CD4-positive, alpha-beta T cell treated with Interleukin-10 for 1 hour (primary cell): ENCODE measurements around the gene PBRM1.

Experiments used
- DNase-seq: peaks from one replicate; pipeline ENCODE4 v3.0.0-alpha.2; 2020

Gene PBRM1

GRCh38 chr3:52521881-52522650, 163.6 kb downstream of the PBRM1 start:
- DNase-seq = no peak

GRCh38 chr3:52521488-52521824, 164.3 kb downstream of the PBRM1 start:
- DNase-seq = no peak

- no peak for DNase-seq
Observed at GRCh38 chr3:52520716-52521487, 164.8 kb downstream of the PBRM1 start.

- DNase-seq = no peak
Observed at GRCh38 chr3:52520141-52520667, 165.5 kb downstream of the PBRM1 start.

GRCh38 chr3:52519445-52520140, 166.1 kb downstream of the PBRM1 start:
- no peak for DNase-seq

- DNase-seq = no peak
Observed at GRCh38 chr3:52518723-52519444, 166.8 kb downstream of the PBRM1 start.

- DNase-seq = no peak
Observed at GRCh38 chr3:52517796-52518722, 167.7 kb downstream of the PBRM1 start.

- no peak for DNase-seq
Observed at GRCh38 chr3:52516509-52517195, 169.1 kb downstream of the PBRM1 start.

- no peak for DNase-seq
Observed at GRCh38 chr3:52515192-52515591, 170.5 kb downstream of the PBRM1 start.

- DNase-seq = no peak
Observed at GRCh38 chr3:52514576-52514975, 171.1 kb downstream of the PBRM1 start.

- DNase-seq = no peak
Observed at GRCh38 chr3:52513281-52513680, 172.4 kb downstream of the PBRM1 start.

GRCh38 chr3:52512727-52513126, 173.0 kb downstream of the PBRM1 start:
- DNase-seq = no peak

GRCh38 chr3:52512105-52512504, 173.6 kb downstream of the PBRM1 start:
- DNase-seq = no peak

GRCh38 chr3:52511509-52511908, 174.2 kb downstream of the PBRM1 start:
- no peak for DNase-seq

GRCh38 chr3:52509753-52510328, 175.9 kb downstream of the PBRM1 start:
- DNase-seq = no peak

GRCh38 chr3:52507359-52507758, 178.4 kb downstream of the PBRM1 start:
- DNase-seq = no peak

GRCh38 chr3:52506266-52506966, 179.3 kb downstream of the PBRM1 start:
- no peak for DNase-seq

GRCh38 chr3:52504977-52505376, 180.7 kb downstream of the PBRM1 start:
- no peak for DNase-seq

GRCh38 chr3:52503788-52504424, 181.8 kb downstream of the PBRM1 start:
- no peak for DNase-seq
